ENCODE data around the gene SUPT16H.
"Not testable (repeated sequence)": the region's sequence is repeated elsewhere in the genome, so short reads cannot be mapped to it uniquely, and the experiment has no call there.

The SUPT16H gene

DNA sequence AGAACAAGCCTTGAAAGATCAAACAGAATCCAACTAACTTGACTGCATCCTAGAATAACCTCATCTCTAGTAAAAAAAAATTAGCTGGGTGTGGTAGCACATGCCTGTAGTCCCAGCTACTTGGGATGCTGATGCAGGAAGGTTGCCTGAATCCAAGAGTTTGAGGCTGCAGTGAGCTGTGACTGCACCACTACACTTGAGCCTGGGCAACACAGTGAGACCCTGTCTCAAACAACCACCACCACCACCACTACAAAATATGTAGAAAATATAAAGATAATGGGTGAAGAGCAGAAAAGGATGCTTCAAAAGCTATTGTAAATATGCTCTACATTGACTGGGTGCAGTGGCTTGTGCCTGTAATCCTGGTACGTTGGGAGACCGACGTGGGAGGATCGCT, 27.3 kb downstream of the SUPT16H start:
- DNase-seq = no peak

DNA sequence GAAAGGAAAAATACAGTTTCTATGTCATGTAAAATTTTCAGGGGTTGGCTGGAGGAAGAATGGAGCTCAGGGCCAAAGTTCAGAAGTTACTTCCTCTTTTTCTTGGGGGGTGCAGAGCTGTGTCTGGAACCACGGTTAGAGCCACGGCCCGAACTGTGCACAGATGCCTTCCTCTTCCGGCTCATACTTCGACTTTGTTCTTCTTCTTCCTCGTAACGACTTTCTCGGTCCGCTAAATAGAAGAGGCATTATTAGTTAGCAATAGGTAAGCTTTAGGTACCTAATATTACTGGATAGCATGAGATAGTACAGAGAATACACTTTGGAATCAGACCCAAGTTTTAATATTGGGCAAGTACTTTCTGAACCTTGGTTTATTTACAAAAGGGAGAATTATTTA, 31.2 kb downstream of the SUPT16H start:
- DNase-seq = no peak

DNA sequence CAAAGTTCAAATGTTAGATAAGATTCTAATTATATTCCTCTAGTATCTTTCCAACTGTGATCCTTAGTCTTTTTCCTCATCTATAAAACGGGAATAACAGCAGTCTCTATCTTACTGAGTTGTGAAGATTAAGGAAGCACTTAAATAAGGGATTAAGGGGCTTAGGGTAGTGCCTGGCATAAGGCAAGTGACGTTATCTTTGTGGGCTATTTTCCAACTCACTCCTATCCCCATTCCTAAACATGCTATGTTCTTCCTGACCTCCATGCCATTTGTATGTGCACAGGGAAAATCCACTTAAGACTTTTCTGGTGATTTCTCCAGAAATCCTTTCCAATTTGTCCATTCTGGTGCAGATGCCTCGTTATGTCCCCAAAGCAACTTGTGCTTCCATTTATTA, 33.3 kb downstream of the SUPT16H start:
- no peak for DNase-seq

DNA sequence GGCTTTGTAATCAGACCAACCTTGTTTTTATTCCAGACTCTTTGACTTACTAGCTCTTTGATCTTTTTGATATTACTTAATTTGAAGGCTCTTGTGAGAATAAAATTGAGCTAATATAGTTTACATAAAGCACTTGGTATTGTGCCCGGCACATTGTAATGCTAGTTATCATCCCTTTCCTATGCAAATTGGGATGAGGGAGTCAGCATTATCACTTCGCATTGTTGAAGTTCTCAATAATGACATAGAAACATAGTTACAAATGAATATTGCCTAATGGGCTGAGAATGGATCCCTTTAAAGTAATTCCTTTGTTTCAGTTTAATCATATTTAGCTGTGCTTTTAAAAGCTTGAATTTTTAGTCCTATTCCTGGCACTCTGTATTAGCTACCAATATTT, 36.6 kb downstream of the SUPT16H start:
- DNase-seq = no peak

DNA sequence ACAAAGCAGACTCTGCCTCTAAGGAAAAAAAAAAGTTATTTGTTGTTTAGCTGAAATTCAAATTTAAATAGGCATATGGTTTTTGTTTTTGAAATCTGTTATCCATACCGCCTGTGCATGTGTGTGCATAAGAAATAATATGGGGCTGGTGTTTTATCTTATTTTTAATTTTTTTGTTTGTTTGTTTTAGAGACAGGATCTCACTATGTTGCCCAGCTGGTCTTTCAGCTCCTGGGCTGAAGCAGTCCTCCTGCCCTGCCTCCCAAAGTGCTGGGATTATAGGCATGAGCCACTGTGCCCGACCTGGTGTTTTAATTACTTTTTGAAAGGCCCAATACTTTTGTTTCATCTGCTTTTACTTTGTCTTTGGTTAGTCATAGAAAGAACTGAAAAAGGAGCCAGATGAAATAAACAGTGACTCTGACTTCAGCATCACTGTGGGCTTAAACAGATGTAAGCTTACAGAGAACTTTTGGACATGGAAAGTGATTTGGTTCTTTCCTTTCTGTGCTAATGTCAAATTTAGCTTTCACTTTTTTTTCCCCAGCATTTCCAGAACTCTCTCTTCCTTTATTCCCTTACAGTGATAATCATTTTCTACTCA, 37.2 kb downstream of the SUPT16H start:
- DNase-seq = no peak

DNA sequence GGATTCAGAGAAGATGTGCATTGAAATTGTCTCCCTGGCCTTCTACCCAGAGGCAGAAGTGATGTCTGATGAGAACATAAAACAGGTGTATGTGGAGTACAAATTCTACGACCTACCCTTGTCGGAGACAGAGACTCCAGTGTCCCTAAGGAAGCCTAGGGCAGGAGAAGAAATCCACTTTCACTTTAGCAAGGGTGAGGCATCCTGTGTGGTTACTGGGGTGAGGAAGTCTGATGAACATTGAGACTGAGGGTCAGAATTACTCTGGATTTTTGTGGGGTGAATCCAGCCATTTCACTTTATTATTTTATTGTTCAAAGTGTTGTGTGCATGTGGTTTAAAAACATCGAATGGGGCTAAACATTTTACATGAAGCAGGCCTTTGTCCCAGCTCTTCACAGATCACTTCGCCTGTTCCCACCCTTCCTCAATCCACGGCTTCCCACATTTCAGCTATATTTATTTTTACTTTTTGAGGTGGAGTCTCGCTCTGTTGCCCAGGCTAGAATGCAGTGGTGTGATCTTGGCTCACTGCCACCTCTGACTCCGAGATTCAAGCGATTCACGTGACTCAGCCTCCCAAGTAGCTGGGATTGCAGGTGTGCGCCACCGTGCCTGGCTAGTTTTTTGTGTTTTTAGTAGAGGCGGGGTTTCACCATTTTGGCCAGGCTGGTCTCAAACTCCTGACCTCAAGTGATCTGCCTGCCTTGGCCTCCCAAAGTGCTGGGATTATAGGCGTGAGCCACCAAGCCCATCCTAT, 40.6 kb downstream of the SUPT16H start:
- DNase-seq = no peak

DNA sequence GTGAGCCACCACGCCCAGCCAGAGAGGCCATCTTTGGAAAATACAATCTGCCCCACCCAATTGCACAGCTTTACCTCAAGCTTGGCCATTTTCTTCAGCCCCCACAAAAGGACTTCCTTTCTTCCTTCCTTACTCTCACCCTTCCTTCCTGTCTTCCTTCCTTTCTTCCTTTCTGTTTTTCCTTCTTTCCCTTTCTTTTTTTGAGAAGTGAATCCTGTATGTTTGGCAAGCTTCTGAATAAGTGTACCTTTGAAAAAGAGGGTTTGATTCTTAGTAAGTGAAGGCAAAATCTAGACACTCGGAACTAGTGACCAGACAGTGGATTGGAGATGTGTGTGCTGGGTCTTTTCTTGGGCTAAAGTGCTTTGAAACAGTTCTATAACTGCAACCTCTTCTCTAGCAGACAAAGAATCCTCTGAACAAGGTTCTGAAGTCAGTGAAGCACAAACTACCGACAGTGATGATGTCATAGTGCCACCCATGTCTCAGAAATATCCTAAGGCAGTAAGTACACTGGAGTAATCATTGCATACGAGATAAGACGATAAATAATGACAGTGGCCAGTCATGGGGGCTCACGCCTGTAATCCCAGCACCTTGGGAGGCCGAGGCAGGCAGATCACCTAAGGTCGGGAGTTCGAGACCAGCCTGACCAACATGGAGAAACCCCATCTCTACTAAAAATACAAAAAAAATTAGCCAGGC, 49.5 kb downstream of the SUPT16H start:
- no peak for DNase-seq

DNA sequence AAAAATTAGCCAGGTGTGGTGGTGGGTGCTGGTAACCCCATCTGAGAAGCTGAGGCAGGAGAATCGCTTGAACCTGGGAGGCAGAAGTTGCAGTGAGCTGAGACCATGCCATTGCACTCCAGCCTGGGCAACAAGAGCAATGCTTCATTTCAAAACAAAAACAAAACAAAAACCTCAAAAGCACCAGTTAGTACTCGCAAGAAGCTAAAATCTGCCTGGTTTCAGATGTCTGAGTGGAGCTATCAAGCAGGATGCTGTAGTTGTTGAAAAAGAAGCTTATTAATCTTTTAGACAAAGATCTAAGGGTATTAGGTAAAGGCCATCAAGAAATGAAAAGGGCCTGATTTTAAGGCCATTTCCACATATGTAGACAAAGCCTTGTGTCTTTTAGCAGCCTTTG, 50.9 kb downstream of the SUPT16H start:
- DNase-seq = no peak

DNA sequence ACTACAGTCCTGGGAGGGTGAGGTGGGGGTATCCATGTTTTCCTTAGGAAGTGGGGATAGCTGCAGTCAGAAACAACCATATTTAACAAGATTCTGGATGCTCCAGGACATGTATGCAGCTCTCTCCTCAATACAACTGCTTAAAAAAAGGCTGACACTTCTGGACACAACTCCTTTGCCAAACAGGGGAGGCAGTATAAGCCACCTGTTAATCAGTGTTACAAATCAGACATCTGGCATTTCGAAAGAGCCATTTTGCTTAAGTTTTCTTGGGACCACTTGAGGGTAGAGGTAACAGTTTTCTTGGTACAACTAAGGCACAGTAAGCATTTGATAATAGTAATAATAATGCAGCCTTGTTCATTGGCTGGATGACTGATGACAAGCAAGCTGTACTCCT, 56.8 kb downstream of the SUPT16H start:
- no peak for DNase-seq

DNA sequence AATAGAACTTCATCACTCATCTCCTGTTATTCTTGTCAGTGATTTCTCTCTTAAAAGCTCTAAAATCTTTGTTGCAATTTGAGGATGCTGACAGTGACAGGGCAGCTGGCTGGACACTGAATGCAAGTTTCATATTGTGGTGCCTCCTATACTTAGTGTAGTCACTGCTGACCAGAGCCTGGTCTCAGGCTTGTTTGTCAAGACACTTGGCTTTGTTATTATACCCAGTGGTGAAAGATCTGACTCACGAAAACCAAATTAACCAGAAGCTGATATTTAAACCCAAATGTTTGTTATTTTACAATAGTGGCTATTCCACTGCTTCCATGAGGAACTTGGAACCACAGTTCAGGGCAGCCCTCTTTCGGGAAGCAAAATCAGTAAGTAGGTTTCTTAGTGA, 61.1 kb downstream of the SUPT16H start:
- DNase-seq = no peak

DNA sequence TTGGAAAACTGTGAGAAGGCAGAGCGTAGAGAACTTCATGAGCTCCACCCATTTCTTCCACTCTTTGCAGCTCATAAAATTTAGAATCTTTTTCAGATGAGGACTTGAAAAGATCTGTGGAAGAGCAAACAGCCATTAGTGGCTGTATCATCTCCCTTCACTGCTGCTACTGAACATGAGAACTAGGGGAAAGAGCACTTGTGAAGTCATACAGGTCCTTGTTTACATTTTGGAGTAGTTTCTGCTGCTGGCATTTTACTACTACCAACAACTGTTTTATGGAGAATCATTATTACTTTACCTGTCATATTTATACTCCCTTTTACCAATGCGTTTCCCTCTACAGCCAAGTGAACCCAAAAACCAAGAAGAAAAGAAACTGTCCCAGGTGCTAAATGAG, 62.9 kb downstream of the SUPT16H start:
- DNase-seq = no peak

DNA sequence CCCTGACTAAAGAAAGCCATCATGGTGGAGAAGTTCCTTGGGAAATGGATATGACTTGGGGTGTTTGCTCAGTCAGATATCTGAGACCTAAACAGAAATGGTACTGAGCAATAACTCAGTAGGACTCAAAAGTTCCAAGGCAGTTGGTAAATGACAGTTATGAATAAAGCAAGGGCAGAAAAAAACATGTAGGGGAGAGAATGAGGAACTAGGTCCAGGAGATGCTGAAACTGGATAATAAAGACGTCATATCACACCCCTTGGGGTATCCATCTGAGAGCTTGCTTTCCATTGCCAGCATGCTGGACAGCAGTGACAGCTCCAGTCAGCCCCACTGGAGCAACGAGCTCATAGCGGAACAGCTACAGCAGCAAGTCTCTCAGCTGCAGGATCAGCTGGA, 66.4 kb downstream of the SUPT16H start:
- no peak for DNase-seq

DNA sequence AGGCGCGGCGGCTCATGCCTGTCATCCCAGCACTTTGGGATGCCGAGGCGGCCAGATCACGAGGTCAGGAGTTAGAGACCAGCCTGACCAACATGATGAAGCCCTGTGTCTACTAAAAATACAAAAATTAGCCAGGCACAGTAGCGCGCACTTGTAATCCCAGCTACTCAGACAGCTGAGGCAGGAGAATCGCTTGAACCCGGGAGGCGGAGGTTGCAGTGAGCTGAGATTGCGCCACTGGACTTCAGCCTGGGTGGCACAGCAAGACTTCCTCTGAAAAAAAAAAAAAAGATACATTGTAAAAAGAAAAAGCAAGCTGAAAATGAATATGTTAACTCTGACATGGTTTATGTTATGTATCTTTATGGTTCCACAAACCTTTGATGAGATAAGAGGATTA, 70.3 kb downstream of the SUPT16H start:
- no peak for DNase-seq

DNA sequence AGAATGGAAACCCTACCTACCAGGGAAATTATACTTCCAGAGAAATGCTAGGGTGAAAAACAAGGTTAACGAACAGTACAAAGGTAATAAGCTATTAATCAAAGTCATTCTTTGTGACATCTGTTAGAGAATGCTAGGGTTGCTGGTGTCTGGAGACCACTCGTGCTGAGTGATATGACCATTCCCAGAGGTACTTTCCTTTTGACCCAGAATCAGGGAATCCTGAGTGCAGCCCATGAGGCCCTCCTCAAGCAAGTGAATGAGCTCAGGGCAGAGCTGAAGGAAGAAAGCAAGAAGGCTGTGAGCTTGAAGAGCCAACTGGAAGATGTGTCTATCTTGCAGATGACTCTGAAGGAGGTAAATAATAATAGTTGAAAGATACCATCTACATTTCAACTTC, 72.2 kb downstream of the SUPT16H start:
- DNase-seq = no peak

DNA sequence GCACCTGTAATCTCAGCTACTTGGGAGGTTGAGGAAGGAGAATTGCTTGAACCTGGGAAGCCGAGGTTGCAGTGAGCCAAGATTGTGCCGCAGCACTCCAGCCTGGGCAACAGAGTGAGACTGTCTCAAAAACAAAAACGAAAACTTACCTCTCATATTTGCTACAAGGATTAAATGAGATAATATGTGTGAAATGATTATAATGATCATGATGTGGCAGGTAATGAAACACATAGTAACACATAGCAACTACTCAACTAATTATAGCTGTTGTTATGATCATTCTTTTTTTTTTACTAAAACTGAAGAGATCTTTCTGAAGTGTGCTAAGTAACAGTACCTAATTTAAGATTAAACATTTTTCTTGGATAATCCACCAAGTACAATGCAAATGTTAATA, 73.9 kb downstream of the SUPT16H start:
- no peak for DNase-seq

DNA sequence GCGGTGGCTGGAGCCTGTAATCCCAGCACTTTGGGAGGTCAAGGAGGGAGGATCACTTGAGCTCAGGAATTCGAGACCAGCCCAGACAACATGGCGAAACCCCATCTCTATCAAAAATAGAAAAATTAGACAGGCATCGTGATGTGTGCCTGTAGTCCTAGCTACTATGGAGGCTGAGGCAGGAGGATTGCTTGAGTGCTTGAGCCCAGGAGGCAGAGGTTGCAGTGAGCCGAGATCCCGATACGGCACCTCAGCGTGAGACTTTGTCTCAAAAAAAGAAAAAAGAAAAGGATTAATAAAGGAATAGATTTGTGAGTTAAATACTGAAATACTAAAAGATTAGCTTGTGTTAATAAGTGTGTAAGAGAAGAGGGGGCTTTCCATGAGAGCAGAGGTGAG, 74.6 kb downstream of the SUPT16H start:
- DNase-seq = no peak

DNA sequence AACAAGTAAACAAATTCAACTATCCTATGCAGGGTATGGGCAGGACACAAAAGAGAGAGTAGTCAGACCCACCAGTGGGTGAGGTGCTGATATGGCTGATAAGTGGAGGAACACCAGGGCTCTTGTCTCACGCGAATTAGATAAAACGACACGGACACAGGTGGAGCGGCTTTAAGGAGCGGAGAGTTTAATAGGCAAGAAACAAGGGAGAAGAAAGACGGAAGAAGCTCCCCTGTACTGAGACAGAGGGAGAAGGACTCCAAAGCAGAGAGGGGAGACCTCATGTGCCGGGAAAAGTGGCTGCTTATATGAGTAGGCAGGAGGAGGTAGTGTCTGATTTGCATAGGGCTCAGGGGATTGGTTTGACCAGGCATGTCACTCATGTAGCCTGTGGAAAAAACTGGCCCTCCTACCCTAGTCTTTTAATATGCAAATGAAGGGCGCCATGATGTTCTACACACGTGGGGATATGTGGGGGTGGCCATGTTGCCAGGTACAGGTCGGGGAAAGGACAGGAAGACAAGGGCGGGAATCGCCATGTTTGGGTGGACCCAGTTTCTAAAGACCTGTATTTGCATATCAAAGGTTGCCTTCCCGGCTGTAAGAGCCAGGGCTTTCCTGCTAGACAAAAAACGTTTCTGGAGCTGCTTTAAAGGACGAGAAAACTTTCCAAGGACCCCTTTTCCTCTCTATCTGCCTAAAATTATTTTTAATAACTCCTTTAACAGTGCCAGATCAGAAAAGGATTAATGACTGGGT, 75.2 kb downstream of the SUPT16H start:
- peak; percentile 42 to 53 for DNase-seq

DNA sequence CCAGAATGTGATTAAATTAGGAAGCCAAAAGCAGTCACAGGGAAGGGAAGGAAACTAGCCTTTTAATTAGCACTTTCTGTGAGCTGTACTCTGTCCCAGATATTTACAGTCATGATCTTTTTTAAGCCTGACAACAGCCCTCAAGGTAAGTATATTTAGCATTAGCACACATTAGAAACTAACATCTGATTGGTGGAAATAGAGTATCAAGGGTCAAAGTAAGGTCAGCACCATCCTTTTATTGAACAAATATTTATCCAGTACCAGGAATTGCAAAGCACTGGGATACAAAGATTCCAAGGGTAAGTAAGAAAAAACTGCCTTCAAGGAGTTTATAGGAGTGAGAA, 75.7 kb downstream of the SUPT16H start:
- no peak for DNase-seq

DNA sequence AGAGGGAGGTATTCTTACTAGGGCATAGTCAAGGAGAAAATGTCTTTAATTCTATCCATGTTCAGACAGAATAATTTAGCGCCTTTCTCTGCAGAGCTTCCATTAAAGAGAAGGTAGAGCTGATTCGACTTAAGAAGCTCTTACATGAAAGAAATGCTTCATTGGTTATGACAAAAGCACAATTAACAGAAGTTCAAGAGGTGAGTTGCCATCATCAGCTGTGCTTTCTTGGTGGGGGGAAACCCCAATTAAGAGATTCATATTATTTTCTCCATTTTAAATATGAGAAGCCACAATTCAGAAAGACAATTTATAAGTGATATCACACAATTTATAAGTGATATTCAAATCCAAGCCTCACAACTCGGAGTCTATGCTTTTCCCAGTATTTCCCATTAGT, 76.2 kb downstream of the SUPT16H start:
- no peak for DNase-seq

DNA sequence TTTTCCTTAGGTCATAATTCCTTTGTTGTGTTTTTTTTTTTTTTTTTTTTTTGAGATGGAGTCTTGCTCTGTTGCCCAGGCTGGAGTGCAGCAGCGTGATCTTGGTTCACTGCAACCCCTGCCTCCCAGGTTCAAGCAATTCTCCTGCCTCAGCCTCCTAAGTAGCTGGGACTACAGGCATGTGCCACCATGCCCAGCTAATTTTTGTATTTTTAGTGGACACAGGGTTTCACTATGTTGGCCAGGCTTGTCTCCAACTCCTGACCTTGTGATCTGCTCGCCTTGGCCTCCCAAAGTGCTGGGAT, 81.0 kb downstream of the SUPT16H start:
- not testable (repeated sequence) for DNase-seq

DNA sequence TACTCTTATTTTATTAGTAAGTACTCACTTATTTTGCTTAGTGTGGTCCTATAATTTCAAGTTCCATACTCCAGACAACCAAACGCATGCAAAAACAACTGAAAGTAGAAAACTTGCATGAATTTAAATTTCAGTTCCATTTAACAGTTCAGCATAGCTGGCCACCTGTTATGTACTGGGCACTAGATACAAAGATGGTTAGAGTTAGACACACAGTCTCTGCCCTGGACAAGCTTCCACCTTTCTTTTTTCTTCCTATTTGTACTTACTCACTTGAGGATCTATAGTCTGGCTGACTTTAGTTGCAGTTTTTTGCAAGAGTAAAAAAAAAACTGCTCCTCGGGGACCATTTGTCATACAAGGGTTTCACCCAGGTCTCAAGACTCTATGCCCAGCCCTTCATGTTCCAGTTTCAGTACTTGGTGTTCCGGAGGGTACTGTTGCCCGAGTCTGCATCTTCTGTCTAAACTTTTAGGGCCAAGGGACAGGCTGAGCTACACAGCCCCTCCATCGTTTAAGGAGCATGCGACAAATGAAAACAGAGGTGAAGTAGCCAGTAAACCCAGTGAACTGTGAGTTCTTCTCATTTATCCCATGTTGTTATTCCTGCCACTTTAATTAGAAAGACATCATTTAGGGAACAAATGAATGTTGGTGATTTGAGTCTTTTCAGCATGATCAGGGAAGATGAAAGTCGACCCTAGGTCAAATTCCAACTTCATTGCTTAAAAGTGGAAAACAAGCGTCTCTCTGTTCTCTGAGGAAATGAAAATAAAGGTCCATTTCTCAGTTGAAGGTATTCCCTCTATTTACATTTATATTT, 81.6 kb downstream of the SUPT16H start:
- DNase-seq = no peak
